CD14-positive monocyte (primary cell): Measurements from ENCODE around the gene ELMO1. TPM values are rescaled to one million over a fixed set of nuclear protein-coding genes. Genes with fewer than 3 reads are reported as not detected.

ENCODE experiments used
- DNase-seq, 3 donors: peaks; one replicate each; pipeline ENCODE4 v3.0.0-alpha.2; 2011 to 2022
- H2AFZ ChIP-seq: 2 replicates; pipeline ENCODE4 v1.6.0; 2012; ENCODE audit warnings: mild to moderate bottlenecking, low read depth, low read length, inconsistent platforms; ENCODE audit not compliant: insufficient read depth, poor library complexity, severe bottlenecking
- H3K27ac ChIP-seq, 2 donors: 1 replicate in 1 of 2; 2 replicates in 1 of 2; pipeline ENCODE4 v1.5.1; 2012 to 2013; ENCODE audit warnings: low read length in 2 of 2, control low read depth in 1 of 2, inconsistent platforms in 1 of 2, low read depth in 1 of 2, mild to moderate bottlenecking in 1 of 2
- H3K27me3 ChIP-seq, 2 donors: one replicate each; pipeline versions ENCODE4 v1.6.0 to v1.6.1; 2011 to 2013; ENCODE audit warnings: low read length in 2 of 2; ENCODE audit not compliant: control insufficient read depth in 2 of 2, insufficient read depth in 2 of 2
- H3K36me3 ChIP-seq, 2 donors: replicated peaks in 1 of 2; 1 replicate in 1 of 2; 2 replicates in 1 of 2; pipeline versions ENCODE4 v1.5.1 to v1.6.1; 2012 to 2013; ENCODE audit warnings: low read length in 2 of 2, control low read depth in 1 of 2, inconsistent platforms in 1 of 2, mild to moderate bottlenecking in 1 of 2; ENCODE audit not compliant: insufficient read depth in 2 of 2, control insufficient read depth in 1 of 2
- H3K4me1 ChIP-seq, 2 donors: 1 replicate in 1 of 2; 2 replicates in 1 of 2; pipeline versions ENCODE4 v1.5.1 to v1.6.1; 2012 to 2013; ENCODE audit warnings: low read length in 2 of 2, control low read depth in 1 of 2, inconsistent platforms in 1 of 2, mild to moderate bottlenecking in 1 of 2, moderate library complexity in 1 of 2; ENCODE audit not compliant: insufficient read depth in 2 of 2, control insufficient read depth in 1 of 2
- H3K4me2 ChIP-seq: replicated peaks from 2 replicates; pipeline ENCODE3; 2012; ENCODE audit warnings: low read length, moderate library complexity, mild to moderate bottlenecking; ENCODE audit not compliant: poor library complexity, severe bottlenecking; ENCODE audit errors: extremely low read depth
- H3K4me3 ChIP-seq, 3 experiments: fragments of 200-600 bp in 1 of 3; sonication (generic) in 1 of 3; replicated peaks in 1 of 3; 1 replicate in 2 of 3; 2 replicates in 1 of 3; pipeline ENCODE4 v1.5.1; 2011 to 2013; ENCODE audit warnings: low read length in 3 of 3, mild to moderate bottlenecking in 3 of 3, control low read depth in 2 of 3, low read depth in 2 of 3, inconsistent platforms in 1 of 3, moderate library complexity in 1 of 3
- H3K79me2 ChIP-seq: 2 replicates; pipeline ENCODE4 v1.6.0; 2012; ENCODE audit warnings: mild to moderate bottlenecking, control low read depth, inconsistent platforms, low read length, moderate library complexity; ENCODE audit not compliant: insufficient read depth
- H3K9ac ChIP-seq: 2 replicates; pipeline ENCODE4 v1.6.0; 2017; ENCODE audit warnings: low read length, mild to moderate bottlenecking; ENCODE audit not compliant: insufficient read depth, poor library complexity, severe bottlenecking
- H3K9me3 ChIP-seq, 2 donors: replicated peaks in 1 of 2; 1 replicate in 1 of 2; 2 replicates in 1 of 2; pipeline versions ENCODE4 v1.5.1 to v1.6.1; 2012 to 2013; ENCODE audit warnings: low read length in 2 of 2, control low read depth in 1 of 2; ENCODE audit not compliant: control insufficient read depth in 1 of 2, insufficient read depth in 1 of 2
- H4K20me1 ChIP-seq: 2 replicates; pipeline ENCODE4 v1.6.0; 2012; ENCODE audit warnings: mild to moderate bottlenecking, low read length, control low read depth, moderate library complexity; ENCODE audit not compliant: insufficient read depth
- H3K27ac Mint-ChIP-seq, 7 donors: one replicate each; pipeline ENCODE4 v1.8.0; 2020; ENCODE audit warnings: mild to moderate bottlenecking in 7 of 7, mixed read lengths in 7 of 7, moderate library complexity in 6 of 7, inconsistent platforms in 2 of 7
- H3K27me3 Mint-ChIP-seq, 3 donors: one replicate each; pipeline ENCODE4 v1.8.0; 2021 to 2022; ENCODE audit warnings: low read depth in 3 of 3, mild to moderate bottlenecking in 3 of 3, mixed read lengths in 3 of 3, moderate library complexity in 3 of 3, inconsistent platforms in 1 of 3
- H3K36me3 Mint-ChIP-seq, 2 donors: one replicate each; pipeline ENCODE4 v1.8.0; 2020; ENCODE audit warnings: mixed read lengths in 2 of 2, inconsistent platforms in 1 of 2, mild to moderate bottlenecking in 1 of 2
- H3K4me1 Mint-ChIP-seq: one replicate; pipeline ENCODE4 v1.8.0; 2020; ENCODE audit warnings: mild to moderate bottlenecking, mixed read lengths
- H3K4me3 Mint-ChIP-seq, 2 donors: one replicate each; pipeline ENCODE4 v1.8.0; 2020; ENCODE audit warnings: mild to moderate bottlenecking in 2 of 2, mixed read lengths in 2 of 2, moderate library complexity in 1 of 2
- H3K9me3 Mint-ChIP-seq, 7 donors: one replicate each; pipeline ENCODE4 v1.8.0; 2020 to 2022; ENCODE audit warnings: mixed read lengths in 7 of 7, mild to moderate bottlenecking in 6 of 7, moderate library complexity in 6 of 7, inconsistent platforms in 2 of 7
- WGBS: methylation state at CpG from one replicate; pipeline ENCODE4 v1.1.5; 2013; ENCODE audit warnings: missing lambda C conversion rate; ENCODE audit not compliant: insufficient coverage; 5-methylcytosine and 5-hydroxymethylcytosine counted together
- intact Hi-C, 2 donors: fragments of 100-400 bp; cut with micrococcal nuclease; formaldehyde crosslinking; loops; one replicate each; pipeline versions ENCODE4 v1.15.0 to v1.15.1; 2023
- polyA plus RNA-seq, 3 donors: library from polyadenylated mRNA; depleted of rRNA in 1 of 3; unstranded in 2 of 3; stranded (reverse) in 1 of 3; fragments of 300-500 nt in 2 of 3; fragments of >200 nt in 1 of 3; fragmentation: Illumina TruSeq in 2 of 3; gene quantifications; 1 replicate in 2 of 3; 2 replicates in 1 of 3; pipeline ENCODE4 v1.2.3, GENCODE V29; 2012 to 2021
- TF ChIP-seq, protein P1 (sequence below): fragments of 200-600 bp; IDR thresholded peaks from one replicate; pipeline ENCODE4 v1.8.0; 2022; ENCODE audit warnings: antibody characterized with exemption, mild to moderate bottlenecking

Gene ELMO1
- polyA plus RNA-seq, 3 donors = 46.6 to 50.2 (median 46.7) TPM

DNA sequence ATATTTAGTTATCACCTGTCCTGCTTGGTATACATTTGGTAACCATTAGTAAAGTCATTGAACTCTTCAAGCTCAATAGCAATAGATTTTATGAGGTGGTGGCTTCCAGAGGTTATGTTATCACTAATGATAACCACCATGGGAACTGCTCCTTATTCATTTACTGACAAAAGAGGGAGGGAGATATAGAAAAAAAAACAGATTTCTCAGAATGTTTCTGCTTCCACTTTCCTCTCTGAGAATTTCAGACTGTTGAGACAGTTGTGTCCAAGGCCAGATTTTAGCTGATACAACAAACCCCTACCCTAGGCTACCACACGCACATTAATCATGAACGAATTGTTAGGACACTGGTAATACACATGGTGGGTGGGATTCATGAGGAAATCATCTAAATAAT lies 570.4 kb downstream of the ELMO1 start:
- no CpG with 5 or more reads among the region's 2 CpGs for WGBS
- H3K27me3 ChIP-seq = no peaks in the 10 kb centered on the region
- DNase-seq = no peak
- peaks cover 49 to 95% of the 10 kb centered on the region in 2 donors for H3K36me3 ChIP-seq
- H3K4me1 ChIP-seq = no peaks in the 10 kb centered on the region
- H3K79me2 ChIP-seq = no peaks in the 10 kb centered on the region
- Mint-ChIP-seq H3K9me3 (no peaks in the 10 kb centered on the region), H3K4me1 (peaks cover 3% of the 10 kb centered on the region), H3K36me3 (peaks cover 72 to 83% of the 10 kb centered on the region in 2 donors), H3K27me3 (no peaks in the 10 kb centered on the region), H3K27ac (no peak overlapping the region), H3K4me3 (no peak overlapping the region)
- H3K4me2 ChIP-seq = no peak overlapping the region
- intact Hi-C loops = no loop called here
- H3K27ac ChIP-seq = no peak overlapping the region
- no peaks in the 10 kb centered on the region for H4K20me1 ChIP-seq
- no peak overlapping the region for H3K9ac ChIP-seq
- TF ChIP-seq, protein P1, sequence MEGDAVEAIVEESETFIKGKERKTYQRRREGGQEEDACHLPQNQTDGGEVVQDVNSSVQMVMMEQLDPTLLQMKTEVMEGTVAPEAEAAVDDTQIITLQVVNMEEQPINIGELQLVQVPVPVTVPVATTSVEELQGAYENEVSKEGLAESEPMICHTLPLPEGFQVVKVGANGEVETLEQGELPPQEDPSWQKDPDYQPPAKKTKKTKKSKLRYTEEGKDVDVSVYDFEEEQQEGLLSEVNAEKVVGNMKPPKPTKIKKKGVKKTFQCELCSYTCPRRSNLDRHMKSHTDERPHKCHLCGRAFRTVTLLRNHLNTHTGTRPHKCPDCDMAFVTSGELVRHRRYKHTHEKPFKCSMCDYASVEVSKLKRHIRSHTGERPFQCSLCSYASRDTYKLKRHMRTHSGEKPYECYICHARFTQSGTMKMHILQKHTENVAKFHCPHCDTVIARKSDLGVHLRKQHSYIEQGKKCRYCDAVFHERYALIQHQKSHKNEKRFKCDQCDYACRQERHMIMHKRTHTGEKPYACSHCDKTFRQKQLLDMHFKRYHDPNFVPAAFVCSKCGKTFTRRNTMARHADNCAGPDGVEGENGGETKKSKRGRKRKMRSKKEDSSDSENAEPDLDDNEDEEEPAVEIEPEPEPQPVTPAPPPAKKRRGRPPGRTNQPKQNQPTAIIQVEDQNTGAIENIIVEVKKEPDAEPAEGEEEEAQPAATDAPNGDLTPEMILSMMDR = no peak
- no peaks in the 10 kb centered on the region for H3K9me3 ChIP-seq
- no peak overlapping the region for H2AFZ ChIP-seq
- no peak overlapping the region for H3K4me3 ChIP-seq

DNA sequence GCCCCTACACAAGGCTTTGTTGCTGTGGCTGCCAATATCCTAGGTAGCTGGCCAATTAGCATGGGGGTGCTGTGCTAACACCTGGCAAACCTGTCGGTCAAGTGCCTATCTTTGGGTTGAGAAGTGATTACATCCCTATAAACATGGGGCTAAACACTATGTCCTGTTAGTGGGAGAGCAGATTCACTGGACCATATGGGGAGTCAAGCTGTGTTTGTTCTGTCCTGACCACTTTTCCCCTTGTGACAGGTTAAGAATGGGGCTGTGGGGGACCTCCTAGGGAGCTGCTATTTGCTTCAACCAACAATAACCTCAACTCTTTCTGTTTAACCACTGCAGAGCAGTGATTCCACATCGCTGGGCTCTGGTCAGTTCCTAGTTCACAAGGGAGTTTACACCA lies 572.9 kb downstream of the ELMO1 start:
- Mint-ChIP-seq H3K27ac (no peak overlapping the region), H3K27me3 (no peaks in the 10 kb centered on the region), H3K4me1 (peaks cover 3% of the 10 kb centered on the region), H3K36me3 (peaks cover 73 to 83% of the 10 kb centered on the region in 2 donors), H3K4me3 (no peak overlapping the region), H3K9me3 (peaks cover 0 to 3% (median 0%) of the 10 kb centered on the region in 7 donors)
- WGBS = no CpG with 5 or more reads among the region's 2 CpGs
- Histone ChIP-seq H3K79me2 (no peaks in the 10 kb centered on the region), H3K9me3 (no peaks in the 10 kb centered on the region), H3K27ac (peak overlapping the region in 1 of 2 donors; percentile 20), H3K27me3 (no peaks in the 10 kb centered on the region), H4K20me1 (no peaks in the 10 kb centered on the region), H3K9ac (no peak overlapping the region), H3K4me3 (no peak overlapping the region), H3K4me2 (no peak overlapping the region), H3K4me1 (no peaks in the 10 kb centered on the region), H2AFZ (no peak overlapping the region), H3K36me3 (peaks cover 48 to 97% of the 10 kb centered on the region in 2 donors)
- intact Hi-C loops = no loop called here
- no peak for DNase-seq
- TF ChIP-seq, protein P1 = no peak
